ENCODE results near the gene BAMBI.
A peak's percentile ranks its signal among the peaks of the same experiment; 100 is the strongest.
"Not testable (repeated sequence)": the region's sequence is repeated elsewhere in the genome, so short reads cannot be mapped to it uniquely, and the experiment has no call there.

Gene BAMBI

GRCh38 chr10:28676968-28677887, at the start of gene BAMBI:
BAMBI (plus strand) TSS chr10:28677521; CDS start chr10:28677898, 377 bp downstream.
- peak; percentile 74 to 87 (median 76) for DNase-seq (ENCODE audit: low read depth in 2 of 3, low spot score in 1 of 3)

GRCh38 chr10:28628184-28628893, 49.0 kb upstream of the BAMBI start:
- peak; percentile 45 to 71 (median 68) for DNase-seq (ENCODE audit: low read depth in 2 of 3, low spot score in 1 of 3)

- DNase-seq (ENCODE audit: low read depth in 2 of 3, low spot score in 1 of 3) = no peak
Measured at GRCh38 chr10:28631896-28632583, 45.3 kb upstream of the BAMBI start.

GRCh38 chr10:28632584-28632945, 44.8 kb upstream of the BAMBI start:
- DNase-seq (ENCODE audit: low read depth in 2 of 3, low spot score in 1 of 3) = no peak

GRCh38 chr10:28633750-28634149, 43.6 kb upstream of the BAMBI start:
- no peak for DNase-seq (ENCODE audit: low read depth in 2 of 3, low spot score in 1 of 3)

GRCh38 chr10:28637346-28637745, 40.0 kb upstream of the BAMBI start:
- no peak for DNase-seq (ENCODE audit: low read depth in 2 of 3, low spot score in 1 of 3)

- no peak for DNase-seq (ENCODE audit: low read depth in 2 of 3, low spot score in 1 of 3)
Measured at GRCh38 chr10:28638392-28638791, 38.9 kb upstream of the BAMBI start.

GRCh38 chr10:28640551-28640950, 36.8 kb upstream of the BAMBI start:
- DNase-seq (ENCODE audit: low read depth in 2 of 3, low spot score in 1 of 3) = no peak

- no peak for DNase-seq (ENCODE audit: low read depth in 2 of 3, low spot score in 1 of 3)
Measured at GRCh38 chr10:28644647-28645046, 32.7 kb upstream of the BAMBI start.

GRCh38 chr10:28652106-28652505, 25.2 kb upstream of the BAMBI start:
- DNase-seq (ENCODE audit: low read depth in 2 of 3, low spot score in 1 of 3) = no peak

GRCh38 chr10:28652703-28653102, 24.6 kb upstream of the BAMBI start:
- DNase-seq (ENCODE audit: low read depth in 2 of 3, low spot score in 1 of 3) = no peak

GRCh38 chr10:28658824-28659223, 18.5 kb upstream of the BAMBI start:
- DNase-seq (ENCODE audit: low read depth in 2 of 3, low spot score in 1 of 3) = not testable (repeated sequence)

- DNase-seq (ENCODE audit: low read depth in 2 of 3, low spot score in 1 of 3) = no peak
Measured at GRCh38 chr10:28661035-28661434, 16.3 kb upstream of the BAMBI start.

- DNase-seq (ENCODE audit: low read depth in 2 of 3, low spot score in 1 of 3) = peak; percentile 39 to 70 (median 53)
Measured at GRCh38 chr10:28663576-28664368, 13.5 kb upstream of the BAMBI start.

GRCh38 chr10:28664369-28664740, 13.0 kb upstream of the BAMBI start:
- no peak for DNase-seq (ENCODE audit: low read depth in 2 of 3, low spot score in 1 of 3)

- DNase-seq (ENCODE audit: low read depth in 2 of 3, low spot score in 1 of 3) = no peak
Measured at GRCh38 chr10:28666751-28667467, 10.4 kb upstream of the BAMBI start.

- peak in 2 of 3 donors; percentile 44 to 47 for DNase-seq (ENCODE audit: low read depth in 2 of 3, low spot score in 1 of 3)
Measured at GRCh38 chr10:28668363-28669226, 8.7 kb upstream of the BAMBI start.

- no peak for DNase-seq (ENCODE audit: low read depth in 2 of 3, low spot score in 1 of 3)
Measured at GRCh38 chr10:28669227-28670173, 7.8 kb upstream of the BAMBI start.
